Ishikawa (cell line): Measurements from ENCODE around the gene MAD1L1.

ENCODE experiments used
- CEBPB ChIP-seq: IDR thresholded peaks from 2 replicates; pipeline ENCODE4 v1.6.1; 2012
- CREB1 ChIP-seq: IDR thresholded peaks from 2 replicates; pipeline ENCODE4 v1.6.1; 2012; ENCODE audit warnings: low read depth
- EGR1 ChIP-seq: IDR thresholded peaks from 2 replicates; pipeline ENCODE4 v1.6.1; 2012
- EP300 ChIP-seq: IDR thresholded peaks from 2 replicates; pipeline ENCODE4 v1.6.1; 2012; ENCODE audit warnings: borderline replicate concordance
- FOXM1 ChIP-seq: IDR thresholded peaks from 2 replicates; pipeline ENCODE4 v1.6.1; 2012; ENCODE audit warnings: low read depth, borderline replicate concordance
- NFIC ChIP-seq: IDR thresholded peaks from 2 replicates; pipeline ENCODE4 v1.6.1; 2012
- RAD21 ChIP-seq: IDR thresholded peaks from 2 replicates; pipeline ENCODE4 v1.6.1; 2012; ENCODE audit warnings: low read depth
- REST ChIP-seq: IDR thresholded peaks from 2 replicates; pipeline ENCODE4 v1.6.1; 2012; ENCODE audit warnings: low read depth, mild to moderate bottlenecking
- TAF1 ChIP-seq: IDR thresholded peaks from 2 replicates; pipeline ENCODE4 v1.6.1; 2012; ENCODE audit warnings: low read depth, mild to moderate bottlenecking
- TCF12 ChIP-seq: IDR thresholded peaks from 2 replicates; pipeline ENCODE4 v1.6.1; 2012; ENCODE audit warnings: low read depth
- TEAD4 ChIP-seq: IDR thresholded peaks from 2 replicates; pipeline ENCODE4 v1.6.1; 2012
- YY1 ChIP-seq: IDR thresholded peaks from 2 replicates; pipeline ENCODE4 v1.6.1; 2012; ENCODE audit warnings: low read depth
- ZBTB7A ChIP-seq: IDR thresholded peaks from 2 replicates; pipeline ENCODE4 v1.6.1; 2012; ENCODE audit warnings: low read depth
- TF ChIP-seq, protein P1 (sequence below): IDR thresholded peaks from 2 replicates; pipeline ENCODE4 v1.6.1; 2012
- TF ChIP-seq, protein P2 (sequence below): IDR thresholded peaks from 2 replicates; pipeline ENCODE4 v1.6.1; 2012

Gene MAD1L1

DNA sequence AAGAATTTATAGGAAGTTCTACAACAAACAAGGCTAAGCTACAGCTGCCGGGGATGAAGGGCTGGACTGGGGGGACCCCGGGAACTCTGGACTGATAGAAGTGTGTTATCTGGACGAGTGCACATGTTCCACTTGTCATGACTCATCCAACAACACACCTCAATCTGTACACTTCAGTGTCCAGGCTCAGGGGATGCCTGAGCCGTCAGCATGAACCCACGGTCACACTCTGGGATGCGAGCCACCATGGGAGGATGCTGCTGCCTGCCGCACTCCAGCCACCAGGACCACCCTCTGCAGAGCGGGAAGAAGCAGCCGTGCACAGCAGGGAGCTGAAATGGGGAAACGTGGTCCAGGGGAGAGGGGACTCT is 67.5 kb downstream of the MAD1L1 start:
- no peak for TF ChIP-seq CREB1
- no peak for TF ChIP-seq YY1
- TF ChIP-seq, protein P1, sequence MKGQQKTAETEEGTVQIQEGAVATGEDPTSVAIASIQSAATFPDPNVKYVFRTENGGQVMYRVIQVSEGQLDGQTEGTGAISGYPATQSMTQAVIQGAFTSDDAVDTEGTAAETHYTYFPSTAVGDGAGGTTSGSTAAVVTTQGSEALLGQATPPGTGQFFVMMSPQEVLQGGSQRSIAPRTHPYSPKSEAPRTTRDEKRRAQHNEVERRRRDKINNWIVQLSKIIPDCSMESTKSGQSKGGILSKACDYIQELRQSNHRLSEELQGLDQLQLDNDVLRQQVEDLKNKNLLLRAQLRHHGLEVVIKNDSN = no peak

GRCh38 chr7:2164646-2165045 is 68.1 kb downstream of the MAD1L1 start:
- TF ChIP-seq EP300 (no peak), TAF1 (no peak), TEAD4 (no peak)
- TF ChIP-seq, protein P1 = no peak
- TF ChIP-seq, protein P2, sequence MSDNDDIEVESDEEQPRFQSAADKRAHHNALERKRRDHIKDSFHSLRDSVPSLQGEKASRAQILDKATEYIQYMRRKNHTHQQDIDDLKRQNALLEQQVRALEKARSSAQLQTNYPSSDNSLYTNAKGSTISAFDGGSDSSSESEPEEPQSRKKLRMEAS = no peak

DNA sequence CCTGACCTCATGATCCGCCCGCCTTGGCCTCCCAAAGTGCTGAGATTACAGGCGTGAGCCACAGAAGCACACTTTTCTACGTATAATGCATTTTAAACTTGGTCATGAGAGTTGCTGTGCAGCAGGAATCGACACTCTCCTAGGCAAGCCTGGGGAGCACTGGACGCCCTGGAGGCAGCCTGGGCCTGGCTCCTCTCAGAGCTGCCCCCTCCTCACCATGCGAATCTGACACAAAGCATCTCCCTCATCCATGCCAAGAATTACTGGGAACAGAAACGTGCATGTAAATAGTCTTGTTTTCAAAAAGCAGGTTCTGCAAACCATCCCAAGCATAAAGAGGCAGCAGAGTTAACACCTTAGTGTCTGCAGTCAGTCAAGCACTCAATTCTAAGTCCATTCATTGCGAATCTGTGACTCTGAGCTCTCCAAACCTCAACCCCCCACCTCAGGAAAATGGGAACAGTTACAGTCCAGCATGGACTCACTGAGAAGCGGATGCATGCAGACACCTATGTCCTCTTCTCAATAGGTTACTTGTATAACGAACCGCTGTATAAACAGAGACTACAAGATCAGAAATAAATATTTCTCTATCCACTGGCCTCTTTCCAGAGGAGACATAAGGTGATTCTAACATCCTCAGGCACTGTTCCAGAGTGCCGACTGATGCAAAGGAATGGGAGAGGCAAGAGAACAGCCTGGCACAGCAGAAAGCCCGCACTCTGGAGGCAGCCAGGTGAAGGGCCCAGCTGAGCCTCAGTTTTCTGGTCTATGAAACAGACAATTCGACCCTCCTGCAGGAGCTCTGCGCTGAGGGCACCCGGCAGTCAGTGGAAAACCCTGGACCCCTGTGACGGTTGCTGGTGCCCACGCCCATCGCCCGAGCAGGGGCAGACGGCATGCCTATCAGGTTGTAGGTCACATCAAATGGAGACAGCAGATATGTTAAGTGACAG is 68.9 kb downstream of the MAD1L1 start:
- TF ChIP-seq, protein P2 = no peak
- TF ChIP-seq ZBTB7A (no peak), FOXM1 (no peak), NFIC (no peak), CEBPB (no peak), TCF12 (no peak), YY1 (no peak), EGR1 (no peak), TAF1 (no peak), REST (no peak), CREB1 (no peak), EP300 (no peak), TEAD4 (no peak), RAD21 (no peak)
- TF ChIP-seq, protein P1 = no peak

GRCh38 chr7:2162959-2163358 is 69.8 kb downstream of the MAD1L1 start:
- TF ChIP-seq EGR1 (no peak), CREB1 (no peak), REST (no peak), FOXM1 (no peak), TCF12 (no peak), NFIC (no peak), EP300 (no peak), ZBTB7A (no peak), YY1 (no peak), TAF1 (no peak), RAD21 (no peak), CEBPB (no peak), TEAD4 (no peak)
- TF ChIP-seq, protein P2 = no peak
- TF ChIP-seq, protein P1 = no peak

DNA sequence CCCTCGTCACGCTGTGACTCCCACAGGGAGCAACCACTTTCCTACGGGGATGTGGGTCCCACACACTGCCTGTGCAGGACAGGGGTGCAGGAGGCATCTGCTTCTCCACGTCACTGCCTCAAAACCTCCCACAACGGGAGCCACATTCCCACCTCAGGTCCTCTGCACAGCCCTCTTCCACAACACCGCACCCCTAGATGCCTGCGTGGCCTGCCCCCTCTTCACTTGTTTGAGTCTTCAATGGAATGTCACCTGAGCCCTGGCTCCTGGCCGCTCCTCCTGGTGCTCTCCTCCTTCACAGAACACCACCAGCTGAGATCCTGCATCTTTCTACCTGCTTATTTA is 73.6 kb downstream of the MAD1L1 start:
- TF ChIP-seq FOXM1 = no peak
- TF ChIP-seq TEAD4 = no peak
- no peak for TF ChIP-seq CREB1
- TF ChIP-seq TCF12 = no peak
- no peak for TF ChIP-seq TAF1
- TF ChIP-seq NFIC = no peak
- TF ChIP-seq, protein P2 = no peak
- no peak for TF ChIP-seq YY1
- TF ChIP-seq EGR1 = no peak
